ENCODE data around the gene CELF1.
"Not testable (repeated sequence)": the region's sequence is repeated elsewhere in the genome, so short reads cannot be mapped to it uniquely, and the experiment has no call there.

Gene CELF1

DNA sequence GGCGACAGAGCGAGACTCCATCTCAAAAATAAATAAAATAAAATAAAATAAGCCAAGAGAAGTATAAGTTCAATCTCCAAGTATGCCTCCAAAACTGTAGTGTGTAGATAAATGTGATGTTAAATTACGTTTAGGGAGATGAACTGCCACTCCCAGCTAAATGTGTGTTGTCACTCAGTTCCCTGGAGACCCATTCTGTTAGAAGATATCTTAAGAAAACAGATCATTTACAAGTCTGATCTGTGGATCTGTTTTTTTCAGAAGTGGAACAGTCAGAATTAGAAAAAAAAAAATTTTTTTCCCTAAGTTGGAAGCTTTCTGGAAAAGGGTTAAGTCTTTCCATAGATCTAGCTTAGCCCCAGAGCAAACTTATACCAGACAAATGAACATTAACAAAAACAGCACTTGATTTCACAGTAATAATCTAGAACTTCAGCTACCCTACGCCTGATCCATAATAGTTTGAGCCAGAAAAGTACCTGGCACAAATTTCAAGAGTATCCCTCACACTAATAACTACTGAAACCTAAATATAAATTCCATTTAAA is 18.2 kb downstream of the CELF1 start:
- Histone ChIP-seq H3K9me3 (ENCODE audit: low read length) (no peaks in the 10 kb centered on the region), H3K9ac (ENCODE audit: low read length) (no peak overlapping the region), H3K27me3 (ENCODE audit: control insufficient read depth in 1 of 2, insufficient read depth in 2 of 2, low read length in 2 of 2) (no peaks in the 10 kb centered on the region), H3K27ac (ENCODE audit: low read depth, low read length) (no peak overlapping the region), H3K36me3 (ENCODE audit: insufficient read depth, low read length) (no peaks in the 10 kb centered on the region), H3K4me1 (ENCODE audit: insufficient read depth, low read length) (peaks cover 43% of the 10 kb centered on the region), H3K4me3 (ENCODE audit: low read depth in 1 of 2, low read length in 2 of 2) (no peak overlapping the region)

DNA sequence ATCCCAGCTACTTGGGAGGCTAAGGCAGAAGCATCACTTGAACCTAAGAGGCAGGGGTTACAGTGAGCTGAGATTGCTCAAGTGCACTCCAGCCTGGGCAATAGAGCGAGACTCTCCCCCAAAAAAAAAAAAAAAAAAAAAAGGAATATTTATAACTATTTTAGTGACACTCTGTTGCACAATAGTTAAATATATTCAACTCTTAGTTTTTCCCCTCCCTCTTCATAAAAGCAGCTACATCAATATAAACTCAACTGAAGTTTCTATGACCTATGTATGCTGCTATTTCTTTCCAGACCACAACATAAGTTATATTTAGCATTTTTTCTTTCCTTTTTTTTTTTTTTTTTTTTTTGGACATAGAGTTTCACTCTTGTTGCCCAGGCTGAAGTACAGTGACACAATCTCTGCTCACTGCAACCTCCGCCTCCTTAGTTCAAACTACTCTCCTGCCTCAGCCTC is 19.2 kb downstream of the CELF1 start:
- no peak overlapping the region for H3K4me3 ChIP-seq (ENCODE audit: low read depth in 1 of 2, low read length in 2 of 2)
- H3K27me3 ChIP-seq (ENCODE audit: control insufficient read depth in 1 of 2, insufficient read depth in 2 of 2, low read length in 2 of 2), result no peaks in the 10 kb centered on the region
- peaks cover 35% of the 10 kb centered on the region for H3K4me1 ChIP-seq (ENCODE audit: insufficient read depth, low read length)
- no peak overlapping the region for H3K9ac ChIP-seq (ENCODE audit: low read length)
- no peaks in the 10 kb centered on the region for H3K9me3 ChIP-seq (ENCODE audit: low read length)
- no peaks in the 10 kb centered on the region for H3K36me3 ChIP-seq (ENCODE audit: insufficient read depth, low read length)
- H3K27ac ChIP-seq (ENCODE audit: low read depth, low read length), result no peak overlapping the region

DNA sequence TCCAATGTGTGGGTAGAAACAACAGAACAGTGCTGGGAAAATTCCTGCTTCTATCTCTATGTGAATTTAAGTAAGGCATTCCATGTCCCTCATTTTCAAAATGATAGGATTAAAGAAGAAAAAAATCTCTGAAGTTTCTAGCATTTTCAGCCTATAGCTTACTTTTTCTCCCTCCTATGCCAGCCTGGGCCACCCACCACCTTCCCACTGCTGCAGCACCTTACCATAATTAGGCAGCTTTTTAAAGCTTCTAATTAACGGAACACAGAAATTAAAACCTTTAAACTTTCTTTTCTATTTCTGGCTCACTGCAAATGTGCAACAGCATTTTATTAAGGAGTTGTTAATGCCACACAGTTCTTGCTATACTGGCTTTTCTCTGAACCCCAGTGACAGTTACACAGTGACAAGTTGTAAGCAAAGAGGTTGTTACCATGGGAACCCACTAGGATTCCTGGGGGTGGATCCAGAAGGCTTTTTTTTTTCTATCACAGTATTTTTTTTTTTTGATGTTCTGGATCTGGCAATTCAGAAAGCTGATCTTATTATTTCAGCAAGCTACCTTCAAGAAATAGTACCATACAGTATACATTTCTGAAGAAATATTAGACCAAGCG is 20.2 kb downstream of the CELF1 start:
- H3K27me3 ChIP-seq (ENCODE audit: control insufficient read depth in 1 of 2, insufficient read depth in 2 of 2, low read length in 2 of 2), result no peaks in the 10 kb centered on the region
- no peaks in the 10 kb centered on the region for H3K9me3 ChIP-seq (ENCODE audit: low read length)
- H3K27ac ChIP-seq (ENCODE audit: low read depth, low read length), result no peak overlapping the region
- H3K4me3 ChIP-seq (ENCODE audit: low read depth in 1 of 2, low read length in 2 of 2), result no peak overlapping the region
- peaks cover 32% of the 10 kb centered on the region for H3K4me1 ChIP-seq (ENCODE audit: insufficient read depth, low read length)
- H3K9ac ChIP-seq (ENCODE audit: low read length), result no peak overlapping the region
- H3K36me3 ChIP-seq (ENCODE audit: insufficient read depth, low read length), result no peaks in the 10 kb centered on the region

GRCh38 chr11:47531666-47532065 is 21.3 kb downstream of the CELF1 start:
- Histone ChIP-seq H3K9me3 (ENCODE audit: low read length) (no peaks in the 10 kb centered on the region), H3K9ac (ENCODE audit: low read length) (no peak overlapping the region), H3K4me1 (ENCODE audit: insufficient read depth, low read length) (peaks cover 32% of the 10 kb centered on the region), H3K4me3 (ENCODE audit: low read depth in 1 of 2, low read length in 2 of 2) (no peak overlapping the region), H3K27me3 (ENCODE audit: control insufficient read depth in 1 of 2, insufficient read depth in 2 of 2, low read length in 2 of 2) (no peaks in the 10 kb centered on the region), H3K36me3 (ENCODE audit: insufficient read depth, low read length) (no peaks in the 10 kb centered on the region), H3K27ac (ENCODE audit: low read depth, low read length) (no peak overlapping the region)

DNA sequence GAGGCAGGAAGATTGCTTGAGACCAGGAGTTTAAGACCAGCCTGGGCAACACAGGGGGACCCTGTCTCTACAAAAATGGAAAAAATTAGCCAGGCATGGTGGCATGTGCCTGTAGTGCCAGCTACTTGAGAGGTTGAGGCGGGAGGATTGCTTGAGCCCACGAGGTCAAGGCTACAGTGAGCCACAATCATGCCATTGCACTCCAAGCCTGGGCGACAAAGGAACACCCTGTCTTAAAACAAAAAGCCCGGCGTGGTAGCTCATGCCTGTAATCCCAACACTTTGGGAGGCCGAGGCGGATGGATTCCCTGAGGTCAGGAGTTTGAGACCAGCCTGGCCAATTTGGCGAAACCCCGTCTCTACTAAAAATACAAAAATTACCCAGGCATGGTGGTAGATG is 22.2 kb downstream of the CELF1 start:
- H3K9ac ChIP-seq (ENCODE audit: low read length); H3K27me3 ChIP-seq (ENCODE audit: control insufficient read depth in 1 of 2, insufficient read depth in 2 of 2, low read length in 2 of 2); H3K36me3 ChIP-seq (ENCODE audit: insufficient read depth, low read length); H3K27ac ChIP-seq (ENCODE audit: low read depth, low read length); H3K4me3 ChIP-seq (ENCODE audit: low read depth in 1 of 2, low read length in 2 of 2); H3K9me3 ChIP-seq (ENCODE audit: low read length): not testable (repeated sequence)
- peaks cover 33% of the 10 kb centered on the region for H3K4me1 ChIP-seq (ENCODE audit: insufficient read depth, low read length)

GRCh38 chr11:47529951-47530350 is 23.0 kb downstream of the CELF1 start:
- Histone ChIP-seq H3K36me3 (ENCODE audit: insufficient read depth, low read length) (no peaks in the 10 kb centered on the region), H3K9me3 (ENCODE audit: low read length) (no peaks in the 10 kb centered on the region), H3K4me3 (ENCODE audit: low read depth in 1 of 2, low read length in 2 of 2) (no peak overlapping the region), H3K4me1 (ENCODE audit: insufficient read depth, low read length) (peaks cover 40% of the 10 kb centered on the region), H3K27ac (ENCODE audit: low read depth, low read length) (no peak overlapping the region), H3K9ac (ENCODE audit: low read length) (no peak overlapping the region), H3K27me3 (ENCODE audit: control insufficient read depth in 1 of 2, insufficient read depth in 2 of 2, low read length in 2 of 2) (no peaks in the 10 kb centered on the region)

DNA sequence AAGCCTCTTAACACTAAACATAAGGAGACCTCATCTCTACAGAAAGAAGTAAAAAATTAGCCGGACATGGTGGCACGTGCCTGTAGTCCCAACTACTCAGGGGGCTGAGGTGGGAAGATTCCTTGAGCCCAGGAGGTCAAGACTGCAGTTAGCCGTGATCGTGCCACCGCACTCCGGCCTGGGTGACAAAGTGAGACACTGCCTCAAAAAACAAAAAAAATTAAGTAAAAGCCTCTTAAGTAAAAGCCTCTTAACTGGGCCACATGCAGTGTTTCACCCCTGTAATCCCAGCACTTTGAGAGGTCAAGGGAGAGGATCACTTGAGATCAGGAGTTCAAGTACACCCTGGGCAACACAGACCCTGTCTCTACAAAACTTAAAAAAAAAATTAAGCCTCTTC is 25.7 kb downstream of the CELF1 start:
- no peak overlapping the region for H3K4me3 ChIP-seq (ENCODE audit: low read depth in 1 of 2, low read length in 2 of 2)
- peaks cover 55% of the 10 kb centered on the region for H3K4me1 ChIP-seq (ENCODE audit: insufficient read depth, low read length)
- no peaks in the 10 kb centered on the region for H3K36me3 ChIP-seq (ENCODE audit: insufficient read depth, low read length)
- H3K9ac ChIP-seq (ENCODE audit: low read length), result no peak overlapping the region
- H3K27me3 ChIP-seq (ENCODE audit: control insufficient read depth in 1 of 2, insufficient read depth in 2 of 2, low read length in 2 of 2), result no peaks in the 10 kb centered on the region
- no peaks in the 10 kb centered on the region for H3K9me3 ChIP-seq (ENCODE audit: low read length)
- no peak overlapping the region for H3K27ac ChIP-seq (ENCODE audit: low read depth, low read length)

- not testable (repeated sequence) for H3K27ac ChIP-seq (ENCODE audit: low read depth, low read length)
- peaks cover 63% of the 10 kb centered on the region for H3K4me1 ChIP-seq (ENCODE audit: insufficient read depth, low read length)
Measured at GRCh38 chr11:47526032-47526431, 26.9 kb downstream of the CELF1 start.

GRCh38 chr11:47524291-47524874 is 28.5 kb downstream of the CELF1 start:
- Histone ChIP-seq H3K9ac (ENCODE audit: low read length) (peak overlapping the region; percentile 40), H3K27ac (ENCODE audit: low read depth, low read length) (peak overlapping the region; percentile 79), H3K36me3 (ENCODE audit: insufficient read depth, low read length) (no peaks in the 10 kb centered on the region), H3K4me1 (ENCODE audit: insufficient read depth, low read length) (peaks cover 62% of the 10 kb centered on the region), H3K4me3 (ENCODE audit: low read depth in 1 of 2, low read length in 2 of 2) (peak overlapping the region; percentile 10 to 37), H3K9me3 (ENCODE audit: low read length) (no peaks in the 10 kb centered on the region), H3K27me3 (ENCODE audit: control insufficient read depth in 1 of 2, insufficient read depth in 2 of 2, low read length in 2 of 2) (no peaks in the 10 kb centered on the region)

More at GRCh38 chr11:47526032-47526431, 26.9 kb downstream of the CELF1 start:
- not testable (repeated sequence) for H3K36me3 ChIP-seq (ENCODE audit: insufficient read depth, low read length); H3K4me3 ChIP-seq (ENCODE audit: low read depth in 1 of 2, low read length in 2 of 2); H3K27me3 ChIP-seq (ENCODE audit: control insufficient read depth in 1 of 2, insufficient read depth in 2 of 2, low read length in 2 of 2); H3K9me3 ChIP-seq (ENCODE audit: low read length); H3K9ac ChIP-seq (ENCODE audit: low read length)

- Histone ChIP-seq H3K27ac (ENCODE audit: low read depth, low read length) (peak overlapping the region; percentile 79), H3K4me3 (ENCODE audit: low read depth in 1 of 2, low read length in 2 of 2) (peak overlapping the region; percentile 10 to 37), H3K27me3 (ENCODE audit: control insufficient read depth in 1 of 2, insufficient read depth in 2 of 2, low read length in 2 of 2) (no peaks in the 10 kb centered on the region), H3K36me3 (ENCODE audit: insufficient read depth, low read length) (no peaks in the 10 kb centered on the region), H3K4me1 (ENCODE audit: insufficient read depth, low read length) (peaks cover 66% of the 10 kb centered on the region), H3K9me3 (ENCODE audit: low read length) (no peaks in the 10 kb centered on the region), H3K9ac (ENCODE audit: low read length) (peak overlapping the region; percentile 40)
Measured at GRCh38 chr11:47523490-47524225, 29.3 kb downstream of the CELF1 start.

GRCh38 chr11:47518212-47518964 is 34.5 kb downstream of the CELF1 start:
- Histone ChIP-seq H3K4me3 (ENCODE audit: low read depth in 1 of 2, low read length in 2 of 2) (no peak overlapping the region), H3K9ac (ENCODE audit: low read length) (no peak overlapping the region), H3K27me3 (ENCODE audit: control insufficient read depth in 1 of 2, insufficient read depth in 2 of 2, low read length in 2 of 2) (no peaks in the 10 kb centered on the region), H3K4me1 (ENCODE audit: insufficient read depth, low read length) (peaks cover 77% of the 10 kb centered on the region), H3K36me3 (ENCODE audit: insufficient read depth, low read length) (no peaks in the 10 kb centered on the region), H3K9me3 (ENCODE audit: low read length) (no peaks in the 10 kb centered on the region), H3K27ac (ENCODE audit: low read depth, low read length) (peak overlapping the region; percentile 9)
